NCI-H2196 (cell line): ENCODE measurements around the gene CIAO2A.
"Not testable (repeated sequence)": the region's sequence is repeated elsewhere in the genome, so short reads cannot be mapped to it uniquely, and the experiment has no call there.

Experiments
- DNase-seq: peaks from one replicate; lab custom pipeline; 2025; ENCODE audit not compliant: unreplicated experiment; lab: John Stamatoyannopoulos, UW

Gene CIAO2A

GRCh38 chr15:64112073-64112772 is 18.6 kb upstream of the CIAO2A start:
- no peak for DNase-seq

- no peak for DNase-seq
Measured at GRCh38 chr15:64111679-64112050, 18.0 kb upstream of the CIAO2A start.

GRCh38 chr15:64110950-64111678 is 17.5 kb upstream of the CIAO2A start:
- no peak for DNase-seq

GRCh38 chr15:64110108-64110701 is 16.6 kb upstream of the CIAO2A start:
- not testable (repeated sequence) for DNase-seq

GRCh38 chr15:64107337-64107736 is 13.7 kb upstream of the CIAO2A start:
- no peak for DNase-seq

GRCh38 chr15:64105113-64105704 is 11.6 kb upstream of the CIAO2A start:
- no peak for DNase-seq

- no peak for DNase-seq
Measured at GRCh38 chr15:64102497-64102896, 8.9 kb upstream of the CIAO2A start.

- DNase-seq = no peak
Measured at GRCh38 chr15:64100958-64101357, 7.3 kb upstream of the CIAO2A start.

GRCh38 chr15:64099379-64099778 is 5.7 kb upstream of the CIAO2A start:
- no peak for DNase-seq

GRCh38 chr15:64096668-64097384 is 3.2 kb upstream of the CIAO2A start:
- no peak for DNase-seq

- DNase-seq = peak; percentile 87
Measured at GRCh38 chr15:64095795-64096667, 2.4 kb upstream of the CIAO2A start, which contains the start of gene SNX1. TSS of gene SNX1 (plus strand) at chr15:64095982. CDS start at chr15:64096014, 32 bp downstream.

GRCh38 chr15:64095431-64095794 is 1.8 kb upstream of the CIAO2A start:
- DNase-seq = no peak

GRCh38 chr15:64092864-64093626 is 593 bp downstream of the CIAO2A start:
- no peak for DNase-seq

- DNase-seq = no peak
Measured at GRCh38 chr15:64092075-64092820, 1.4 kb downstream of the CIAO2A start.

- no peak for DNase-seq
Measured at GRCh38 chr15:64090527-64090926, 3.1 kb downstream of the CIAO2A start.

- DNase-seq = no peak
Measured at GRCh38 chr15:64089543-64090280, 3.9 kb downstream of the CIAO2A start.

GRCh38 chr15:64082757-64083156 is 10.9 kb downstream of the CIAO2A start:
- DNase-seq = no peak

GRCh38 chr15:64073496-64073895 is 20.1 kb downstream of the CIAO2A start:
- not testable (repeated sequence) for DNase-seq
